Activated T-helper 1 cell treated with Interleukin-2 at 50 U/mL for 16 hours (primary cell): ENCODE measurements around the gene ESPNL.
"Not testable (repeated sequence)": the region's sequence is repeated elsewhere in the genome, so short reads cannot be mapped to it uniquely, and the experiment has no call there.

Experiments
- DNase-seq: peaks from one replicate; pipeline ENCODE4 v3.0.0-alpha.2; 2020; ENCODE audit warnings: low read depth

Gene ESPNL

GRCh38 chr2:238099714-238100048 is 459 bp upstream of the ESPNL start:
- no peak for DNase-seq

- DNase-seq = no peak
Measured at GRCh38 chr2:238100821-238101771, 956 bp downstream of the ESPNL start.

DNA sequence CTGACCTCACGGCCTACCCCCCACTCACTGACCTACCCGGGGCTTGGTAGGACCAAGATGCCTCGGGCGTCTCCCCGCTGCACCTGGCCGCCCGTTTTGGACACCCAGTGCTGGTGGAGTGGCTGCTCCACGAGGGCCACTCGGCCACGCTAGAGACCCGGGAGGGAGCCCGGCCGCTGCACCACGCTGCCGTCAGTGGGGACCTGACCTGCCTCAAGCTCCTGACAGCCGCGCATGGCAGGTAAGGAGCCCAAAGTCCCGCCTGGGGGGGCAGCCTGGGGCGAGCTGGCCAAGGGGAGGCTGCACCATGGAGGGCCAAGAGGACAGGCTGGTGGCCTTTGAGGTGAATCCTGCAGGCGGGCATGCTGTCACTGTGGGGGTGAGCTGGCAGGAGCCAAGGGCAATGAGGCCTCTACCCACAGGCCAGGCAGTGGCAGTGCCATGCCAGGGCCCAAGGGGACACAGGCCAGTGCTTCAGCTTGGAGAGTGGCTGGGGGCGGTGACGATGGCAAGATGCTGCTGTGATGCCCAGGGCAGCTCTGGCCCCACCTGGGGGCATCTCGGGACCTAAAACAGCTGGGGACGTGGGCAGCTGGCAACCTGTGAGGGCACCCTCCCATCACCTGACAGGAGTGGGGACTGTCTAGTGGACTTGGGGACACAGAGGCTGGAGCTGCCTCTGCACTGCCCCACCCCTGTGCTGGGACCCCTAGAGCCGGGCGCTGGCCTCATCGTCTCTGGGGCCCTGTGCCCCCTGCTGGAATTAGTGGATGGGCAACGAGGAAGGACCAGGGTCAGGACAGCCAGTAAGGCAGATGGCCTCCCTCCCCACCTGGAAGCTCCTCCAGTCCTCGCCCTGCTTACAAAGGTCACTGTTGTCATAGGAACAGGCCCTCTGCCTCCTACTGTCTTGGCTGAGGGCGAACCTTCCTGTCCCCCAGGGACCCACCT is 2.0 kb downstream of the ESPNL start:
- no peak for DNase-seq

- no peak for DNase-seq
Measured at GRCh38 chr2:238102865-238103264, 2.7 kb downstream of the ESPNL start.

GRCh38 chr2:238103465-238104225 is 3.5 kb downstream of the ESPNL start:
- DNase-seq = no peak

DNA sequence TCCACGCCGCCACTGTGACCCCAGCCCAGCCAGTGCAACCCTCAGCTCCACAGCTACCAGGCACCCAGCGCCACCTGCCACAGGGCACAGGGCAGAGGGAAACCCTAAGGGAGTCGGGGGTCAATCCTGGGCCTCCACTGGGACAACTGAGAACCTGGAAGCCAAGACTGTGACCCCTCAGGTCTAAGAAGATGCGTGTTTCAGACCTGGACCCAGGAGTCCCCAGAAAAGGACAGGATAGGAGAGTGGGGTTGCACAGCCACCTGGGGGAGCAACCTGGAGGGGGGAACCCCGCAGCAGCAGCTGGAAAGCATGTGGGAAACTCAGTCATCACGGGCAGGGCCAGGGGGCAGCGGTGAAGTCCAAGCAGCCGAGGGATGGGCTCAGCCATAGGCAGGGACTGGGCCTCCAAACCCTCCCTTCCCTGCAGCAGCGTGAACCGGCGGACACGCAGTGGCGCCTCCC is 4.1 kb downstream of the ESPNL start:
- DNase-seq = no peak

DNA sequence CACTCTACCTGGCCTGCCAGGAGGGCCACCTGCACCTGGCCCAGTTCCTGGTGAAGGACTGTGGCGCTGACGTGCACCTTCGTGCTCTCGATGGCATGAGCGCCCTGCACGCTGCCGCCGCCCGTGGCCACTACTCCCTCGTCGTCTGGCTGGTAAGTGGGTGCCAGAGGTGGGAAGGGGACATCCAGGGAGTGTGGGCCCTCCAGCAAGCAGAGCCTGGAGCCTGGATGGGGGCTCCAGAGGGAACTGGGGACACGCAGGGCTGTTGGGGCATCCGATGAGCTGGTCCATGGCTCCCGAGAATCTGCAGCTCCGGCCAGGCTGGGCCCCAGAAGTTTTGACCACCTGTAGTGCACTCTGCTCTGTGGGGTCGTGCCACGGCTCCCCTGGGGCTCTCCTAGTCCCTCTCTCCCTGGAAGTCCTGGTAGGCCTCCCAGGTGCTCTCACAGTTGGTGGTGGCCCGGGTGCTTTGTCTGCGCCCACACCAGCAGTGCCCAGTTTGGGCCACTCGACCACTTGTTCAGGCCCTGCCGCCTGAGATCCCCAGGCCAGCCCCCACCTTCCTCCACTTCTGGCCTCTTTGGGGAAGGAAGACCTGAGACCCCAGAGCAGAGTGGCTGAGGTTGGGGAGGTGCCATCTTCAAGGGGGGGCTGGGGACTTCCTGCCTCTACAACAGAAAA is 4.7 kb downstream of the ESPNL start:
- no peak for DNase-seq

DNA sequence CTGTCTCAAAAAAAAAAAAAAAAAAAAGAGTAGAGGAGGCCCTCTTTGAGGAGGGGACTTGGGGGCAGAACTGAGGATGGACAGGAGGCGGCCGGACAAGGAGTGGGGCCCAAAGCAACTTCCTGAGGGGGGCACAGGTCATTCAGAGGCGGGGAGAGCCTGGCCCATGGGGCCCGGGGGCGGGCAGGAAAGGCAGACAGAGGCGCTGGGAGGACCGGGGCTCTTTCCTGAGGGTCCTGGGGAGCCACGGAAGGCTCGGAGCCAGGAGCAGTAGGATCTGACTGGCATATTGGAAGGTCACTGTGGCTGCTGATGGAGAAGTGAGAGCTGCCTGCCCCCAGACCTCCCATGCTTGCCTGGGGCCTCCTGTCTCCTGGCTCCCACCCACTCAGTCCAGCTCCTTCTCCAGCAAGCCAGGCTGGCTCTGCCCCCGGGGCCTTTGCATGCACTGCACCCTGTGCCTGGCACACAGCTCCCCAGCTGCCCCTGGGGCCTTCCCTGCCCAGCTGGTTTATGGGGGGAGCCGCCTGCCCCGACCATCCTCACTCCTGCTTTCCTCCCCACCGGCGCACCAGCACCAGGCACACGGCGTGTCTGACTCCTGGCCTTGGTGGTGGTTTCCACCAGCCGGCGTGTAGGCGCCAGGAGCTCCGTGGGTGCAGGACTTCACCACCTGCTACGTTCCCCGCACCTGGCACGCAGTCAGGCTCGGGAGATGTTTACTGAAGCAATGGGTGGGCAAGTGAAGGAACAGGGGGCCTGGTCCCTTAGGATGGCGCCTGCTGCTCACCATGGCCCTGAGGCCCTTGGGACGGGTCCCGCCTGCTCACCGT is 5.6 kb downstream of the ESPNL start:
- no peak for DNase-seq

DNA sequence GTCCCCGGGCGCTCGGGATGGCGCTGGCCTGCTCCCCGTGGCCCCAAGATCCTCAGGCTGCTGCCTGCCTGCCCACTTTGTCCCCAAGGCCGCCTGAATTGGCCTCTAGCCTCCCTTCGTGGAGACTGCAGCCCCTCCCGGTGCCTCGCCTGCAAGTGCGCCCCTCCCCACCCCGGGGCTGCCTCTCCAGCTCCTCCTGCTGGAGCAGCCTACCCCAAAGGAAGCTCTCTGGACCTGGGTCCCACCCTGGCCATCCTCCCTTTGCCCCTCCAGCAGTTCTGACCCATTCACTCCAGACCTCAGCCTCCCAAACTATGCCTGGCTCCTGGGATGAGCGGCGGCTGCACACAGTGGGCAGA is 6.2 kb downstream of the ESPNL start:
- no peak for DNase-seq

- DNase-seq = no peak
Measured at GRCh38 chr2:238106698-238107524, 6.8 kb downstream of the ESPNL start.

GRCh38 chr2:238107525-238108422 is 7.6 kb downstream of the ESPNL start:
- DNase-seq = no peak

GRCh38 chr2:238108423-238109183 is 8.5 kb downstream of the ESPNL start:
- no peak for DNase-seq

DNA sequence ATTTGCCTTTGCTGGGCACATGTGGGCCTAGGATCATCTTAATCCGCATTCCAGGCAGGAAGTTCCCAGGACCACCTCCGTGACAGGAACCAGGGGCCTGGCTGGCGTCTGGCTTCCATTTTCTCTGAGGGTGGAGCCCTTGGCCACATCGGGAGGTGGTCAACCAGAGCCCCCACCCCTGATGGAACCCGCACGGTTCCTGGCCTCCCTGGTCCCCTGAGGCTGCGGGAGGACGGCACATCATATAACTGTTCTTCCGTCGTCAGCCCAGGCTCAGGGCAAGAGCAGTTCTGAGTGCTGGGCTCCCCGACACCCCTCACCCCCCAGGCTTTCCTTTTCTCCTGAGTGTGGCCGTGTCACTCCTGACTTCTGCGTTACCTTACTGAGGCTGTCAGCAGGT is 13.5 kb downstream of the ESPNL start:
- no peak for DNase-seq

GRCh38 chr2:238114331-238114841 is 14.2 kb downstream of the ESPNL start:
- no peak for DNase-seq

- DNase-seq = no peak
Measured at GRCh38 chr2:238114851-238115660, 14.9 kb downstream of the ESPNL start.

- DNase-seq = not testable (repeated sequence)
Measured at GRCh38 chr2:238115709-238116108, 15.6 kb downstream of the ESPNL start.
